IMR-90 (cell line): Measurements from ENCODE around the gene ZNF436.

ENCODE experiments used
- CTCF ChIP-seq: conservative IDR thresholded peaks from 2 replicates; pipeline ENCODE4 v1.5.1; 2012; ENCODE audit warnings: mild to moderate bottlenecking, low read depth, low read length, improper control_type of control experiment
- RFX5 ChIP-seq: IDR thresholded peaks from 2 replicates; pipeline ENCODE4 v1.8.0; 2012; ENCODE audit warnings: low read depth, mild to moderate bottlenecking, low read length, moderate library complexity

- TF ChIP-seq RFX5 (no peak), CTCF (no peak)
Observed at GRCh38 chr1:23419180-23419579, 49.5 kb upstream of the ZNF436 start.
